Measurements from ENCODE around the gene SYNPR.

GRCh38 chr3:63353383-63353782, 75.3 kb downstream of the SYNPR start:
- no peak for TF ChIP-seq CTCF (IDR thresholded peaks at IDR 0.05; ENCODE audit: low read depth, low read length)
- TF ChIP-seq POLR2A (IDR thresholded peaks at IDR 0.05; ENCODE audit: extremely low read depth, insufficient read length), result no peak

Measured in NB4 (cell line).